DND-41 (cell line): ENCODE data around the gene MEAF6.

Source experiments
- ATAC-seq: fragments of 200-7000 bp; cut with Tn5 transposase; 3 replicates; pipeline ENCODE4 v1.9.1; 2021; ENCODE audit warnings: low read depth; ENCODE audit not compliant: insufficient read depth
- DNase-seq: peaks from one replicate; pipeline ENCODE4 v3.0.0-alpha.2; 2020
- H2AFZ ChIP-seq: 2 replicates; pipeline ENCODE4 v1.6.0; 2012; ENCODE audit warnings: low read depth, low read length
- H3K27ac ChIP-seq: 2 replicates; pipeline ENCODE4 v1.5.1; 2012; ENCODE audit warnings: low read length, inconsistent platforms
- H3K27me3 ChIP-seq: fragments of 200-600 bp; sonication (generic); 2 replicates; pipeline ENCODE4 v1.6.0; 2012; ENCODE audit warnings: low read length, mild to moderate bottlenecking, inconsistent platforms; ENCODE audit not compliant: insufficient read depth, poor library complexity
- H3K36me3 ChIP-seq: 2 replicates; pipeline ENCODE4 v1.5.1; 2012; ENCODE audit warnings: low read length, inconsistent platforms; ENCODE audit not compliant: insufficient read depth
- H3K4me1 ChIP-seq: 2 replicates; pipeline ENCODE4 v1.5.1; 2012; ENCODE audit warnings: mild to moderate bottlenecking, low read length; ENCODE audit not compliant: insufficient read depth
- H3K4me2 ChIP-seq: 2 replicates; pipeline ENCODE4 v1.6.0; 2012; ENCODE audit warnings: mild to moderate bottlenecking, moderate library complexity, low read length, inconsistent platforms; ENCODE audit not compliant: insufficient read depth
- H3K4me3 ChIP-seq, 2 experiments: fragments of 200-600 bp in 1 of 2; shearing (Covaris generic) in 1 of 2; 2 replicates each; pipeline ENCODE4 v1.5.1; 2012 to 2016; ENCODE audit warnings: inconsistent platforms in 2 of 2, low read length in 2 of 2, mild to moderate bottlenecking in 2 of 2, low read depth in 1 of 2, moderate library complexity in 1 of 2
- H3K79me2 ChIP-seq: 2 replicates; pipeline ENCODE4 v1.6.0; 2012; ENCODE audit warnings: low read length, inconsistent platforms; ENCODE audit not compliant: insufficient read depth
- H3K9ac ChIP-seq: 2 replicates; pipeline ENCODE4 v1.6.0; 2012; ENCODE audit warnings: low read depth, mild to moderate bottlenecking, inconsistent platforms, low read length, moderate library complexity
- H3K9me3 ChIP-seq: 2 replicates; pipeline ENCODE4 v1.5.1; 2012; ENCODE audit warnings: low read length, moderate library complexity, mild to moderate bottlenecking, inconsistent platforms; ENCODE audit not compliant: insufficient read depth, severe bottlenecking
- H4K20me1 ChIP-seq: 2 replicates; pipeline ENCODE4 v1.6.0; 2012; ENCODE audit warnings: low read length; ENCODE audit not compliant: insufficient read depth
- EZH2 ChIP-seq: IDR thresholded peaks from 3 replicates; pipeline ENCODE4 v1.6.1; 2012; ENCODE audit warnings: borderline replicate concordance, low read depth, mild to moderate bottlenecking, moderate library complexity, low read length, inconsistent platforms; ENCODE audit not compliant: severe bottlenecking
- TF ChIP-seq, protein P1 (sequence below): IDR thresholded peaks from 2 replicates; pipeline ENCODE4 v1.5.1; 2012; ENCODE audit warnings: borderline replicate concordance, low read length, moderate library complexity, mild to moderate bottlenecking; ENCODE audit not compliant: poor library complexity, severe bottlenecking; ENCODE audit errors: extremely low read depth

Gene MEAF6

GRCh38 chr1:37557402-37557801, 42.8 kb upstream of the MEAF6 start:
- ATAC-seq: no peak
- H2AFZ ChIP-seq: no peak overlapping the region
- no peak for DNase-seq
- H3K9me3 ChIP-seq: peaks cover 4% of the 10 kb centered on the region
- H4K20me1 ChIP-seq: peaks cover 11% of the 10 kb centered on the region
- H3K9ac ChIP-seq: no peak overlapping the region
- peaks cover 18% of the 10 kb centered on the region for H3K79me2 ChIP-seq
- H3K4me2 ChIP-seq: no peak overlapping the region
- H3K4me3 ChIP-seq: no peak overlapping the region
- H3K27me3 ChIP-seq: no peaks in the 10 kb centered on the region
- no peak overlapping the region for H3K27ac ChIP-seq
- H3K36me3 ChIP-seq: peaks cover 6% of the 10 kb centered on the region
- H3K4me1 ChIP-seq: peaks cover 17% of the 10 kb centered on the region
- no peak for TF ChIP-seq EZH2
- TF ChIP-seq, protein P1, sequence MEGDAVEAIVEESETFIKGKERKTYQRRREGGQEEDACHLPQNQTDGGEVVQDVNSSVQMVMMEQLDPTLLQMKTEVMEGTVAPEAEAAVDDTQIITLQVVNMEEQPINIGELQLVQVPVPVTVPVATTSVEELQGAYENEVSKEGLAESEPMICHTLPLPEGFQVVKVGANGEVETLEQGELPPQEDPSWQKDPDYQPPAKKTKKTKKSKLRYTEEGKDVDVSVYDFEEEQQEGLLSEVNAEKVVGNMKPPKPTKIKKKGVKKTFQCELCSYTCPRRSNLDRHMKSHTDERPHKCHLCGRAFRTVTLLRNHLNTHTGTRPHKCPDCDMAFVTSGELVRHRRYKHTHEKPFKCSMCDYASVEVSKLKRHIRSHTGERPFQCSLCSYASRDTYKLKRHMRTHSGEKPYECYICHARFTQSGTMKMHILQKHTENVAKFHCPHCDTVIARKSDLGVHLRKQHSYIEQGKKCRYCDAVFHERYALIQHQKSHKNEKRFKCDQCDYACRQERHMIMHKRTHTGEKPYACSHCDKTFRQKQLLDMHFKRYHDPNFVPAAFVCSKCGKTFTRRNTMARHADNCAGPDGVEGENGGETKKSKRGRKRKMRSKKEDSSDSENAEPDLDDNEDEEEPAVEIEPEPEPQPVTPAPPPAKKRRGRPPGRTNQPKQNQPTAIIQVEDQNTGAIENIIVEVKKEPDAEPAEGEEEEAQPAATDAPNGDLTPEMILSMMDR: no peak

DNA sequence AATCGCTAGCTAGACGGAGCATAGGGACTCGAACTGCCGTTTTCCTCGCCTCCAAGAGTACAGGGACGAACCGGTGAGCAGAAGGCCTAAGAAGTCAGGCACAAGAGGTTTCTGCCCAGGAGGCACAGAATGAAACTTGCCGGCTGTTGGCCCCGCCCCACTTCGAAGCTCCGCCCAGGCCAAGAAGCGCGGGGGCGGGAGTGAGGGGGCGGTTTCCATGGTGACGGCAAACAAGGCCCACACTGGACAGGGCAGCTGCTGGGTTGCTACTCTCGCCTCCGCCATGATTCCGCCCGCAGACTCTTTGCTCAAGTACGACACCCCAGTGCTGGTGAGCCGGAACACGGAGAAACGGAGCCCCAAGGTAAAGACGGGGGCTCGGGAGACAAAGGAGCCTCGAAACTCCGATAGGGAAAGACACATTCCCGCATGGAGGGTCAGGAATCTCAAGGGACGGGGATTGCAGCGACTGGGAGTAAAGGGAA, 42.2 kb upstream of the MEAF6 start, which contains the start of gene DNALI1:
TSS of gene DNALI1 (plus strand) at position 229 of the 485 bp plus-strand sequence. CDS start at position 284, 55 bp downstream.
- no peak within 1 kb of the TSS for H3K27ac ChIP-seq
- DNase-seq (peak; percentile 16), ATAC-seq (no peak)
- H3K27me3 ChIP-seq: no peaks in the 10 kb centered on the region
- H4K20me1 ChIP-seq: peaks cover 16% of the 10 kb centered on the region
- TF ChIP-seq EZH2: no peak
- TF ChIP-seq, protein P1: no peak
- H3K79me2 ChIP-seq: peaks cover 24% of the 10 kb centered on the region
- no peak within 1 kb of the TSS for H3K4me2 ChIP-seq
- H2AFZ ChIP-seq: 0 out of 2 replicates have a peak within 1 kb of the TSS, but pooled peaks have one; percentile 10
- H3K9me3 ChIP-seq: peaks cover 4% of the 10 kb centered on the region
- H3K9ac ChIP-seq: no peak within 1 kb of the TSS
- H3K36me3 ChIP-seq: peaks cover 13% of the 10 kb centered on the region
- no peak within 1 kb of the TSS for H3K4me3 ChIP-seq
- peaks cover 24% of the 10 kb centered on the region for H3K4me1 ChIP-seq

GRCh38 chr1:37553927-37554808, 39.6 kb upstream of the MEAF6 start, which contains the start of gene SNIP1:
TSS of gene SNIP1 (minus strand) at chr1:37554293. CDS start at chr1:37554229, 64 bp downstream.
- TF ChIP-seq, protein P1: no peak
- TF ChIP-seq EZH2: no peak
- Histone ChIP-seq H3K27me3 (no peaks in the 10 kb centered on the region), H3K4me2 (peak within 1 kb of the TSS; percentile 83), H3K9ac (peak within 1 kb of the TSS; percentile 83), H3K4me3 (peak within 1 kb of the TSS; percentile 77 to 83), H3K9me3 (peaks cover 4% of the 10 kb centered on the region), H2AFZ (peak within 1 kb of the TSS; percentile 84), H3K79me2 (peaks cover 45% of the 10 kb centered on the region), H3K36me3 (peaks cover 29% of the 10 kb centered on the region), H3K27ac (peak within 1 kb of the TSS; percentile 80), H3K4me1 (peaks cover 32% of the 10 kb centered on the region), H4K20me1 (peaks cover 17% of the 10 kb centered on the region)
- DNase-seq (peak; percentile 93), ATAC-seq (peak; percentile 99)
